HepG2 (cell line): ENCODE measurements around the gene GMEB2. TPM values are rescaled to one million over a fixed set of nuclear protein-coding genes. Genes with fewer than 3 reads are reported as not detected.

Experiments used
- ATAC-seq: fragments of 200-7000 bp; cut with Tn5 transposase; 3 replicates; pipeline ENCODE4 v1.9.1; 2020; ENCODE audit warnings: mild to moderate bottlenecking, moderate library complexity
- BruUV-seq: library from RNA; stranded (reverse); fragments of 400-500 nt; replicated peaks from 2 replicates; lab custom pipeline; 2021; lab: Mats Ljungman, UMichigan
- CTCF ChIA-PET: fragments of 300-600 bp; formaldehyde crosslinking; extraction: SDS; loops from one replicate; lab custom pipeline; 2021; ENCODE audit warnings: low total read pairs, inconsistent platforms, low intra/inter-chr PET ratio; lab: Yijun Ruan, JAX
- POLR2A ChIA-PET: fragments of 350-600 bp; sonication (Branson Sonifier 250); formaldehyde crosslinking; loops from one replicate; lab custom pipeline; 2020; ENCODE audit warnings: antibody characterized with exemption, inconsistent platforms; lab: Yijun Ruan, JAX
- DNase-seq: peaks from one replicate; pipeline ENCODE4 v3.0.0-alpha.2; 2015; ENCODE audit warnings: low spot score
- FAIRE-seq: peaks from 3 replicates; lab custom pipeline; 2011; peaks lifted over from hg19 to GRCh38; lab: Jason Lieb, UNC
- H2AFZ ChIP-seq: one replicate; pipeline ENCODE4 v1.6.1; 2011; ENCODE audit warnings: low read length, inconsistent platforms
- H3K27ac ChIP-seq: fragments of 300-600 bp; 3 replicates; pipeline ENCODE4 v1.8.0; 2011; ENCODE audit warnings: mixed run types, mild to moderate bottlenecking, mixed read lengths, low read length, inconsistent platforms; ENCODE audit not compliant: insufficient read depth; ENCODE audit errors: extremely low read length
- H3K27me3 ChIP-seq, 2 experiments: fragments of 200-600 bp in 1 of 2; 2 replicates in 1 of 2; 3 replicates in 1 of 2; pipeline versions ENCODE4 v1.6.0 to v1.8.0; 2011; ENCODE audit warnings: low read length in 2 of 2, mild to moderate bottlenecking in 2 of 2, moderate library complexity in 2 of 2, inconsistent platforms in 1 of 2; ENCODE audit not compliant: insufficient read depth in 2 of 2, control insufficient read depth in 1 of 2
- H3K36me3 ChIP-seq, 2 experiments: fragments of 200-600 bp in 1 of 2; replicated peaks in 1 of 2; 2 replicates in 1 of 2; 3 replicates in 1 of 2; pipeline versions ENCODE4 v1.5.1 to v1.8.0; 2011; ENCODE audit warnings: low read length in 2 of 2, inconsistent platforms in 1 of 2; ENCODE audit not compliant: insufficient read depth in 2 of 2, control insufficient read depth in 1 of 2
- H3K4me1 ChIP-seq: 2 replicates; pipeline ENCODE4 v1.5.1; 2012; ENCODE audit warnings: low read length, inconsistent platforms; ENCODE audit not compliant: insufficient read depth
- H3K4me2 ChIP-seq: 2 replicates; pipeline ENCODE4 v1.6.0; 2011; ENCODE audit warnings: low read depth, low read length, inconsistent platforms
- H3K4me3 ChIP-seq, 3 experiments: fragments of 200-600 bp in 1 of 3; sonication (generic), shearing (Covaris generic) in 1 of 3; replicated peaks in 1 of 3; 2 replicates each; pipeline ENCODE4 v1.5.1; 2011 to 2016; ENCODE audit warnings: low read length in 3 of 3, inconsistent platforms in 2 of 3, low read depth in 2 of 3, mild to moderate bottlenecking in 2 of 3, control low read depth in 1 of 3, mixed read lengths in 1 of 3; ENCODE audit not compliant: insufficient read depth in 1 of 3
- H3K79me2 ChIP-seq: one replicate; pipeline ENCODE4 v1.6.1; 2011; ENCODE audit warnings: low read length, inconsistent platforms; ENCODE audit not compliant: insufficient read depth
- H3K9ac ChIP-seq: 2 replicates; pipeline ENCODE4 v1.6.0; 2011; ENCODE audit warnings: mild to moderate bottlenecking, low read depth, low read length, inconsistent platforms; ENCODE audit not compliant: insufficient read depth
- H3K9me3 ChIP-seq: 2 replicates; pipeline ENCODE4 v1.5.1; 2012; ENCODE audit warnings: mild to moderate bottlenecking, low read length
- H4K20me1 ChIP-seq: 2 replicates; pipeline ENCODE4 v1.6.0; 2011; ENCODE audit warnings: inconsistent platforms, mild to moderate bottlenecking, low read length, moderate library complexity; ENCODE audit not compliant: insufficient read depth
- ATF7-NPFF ChIP-seq: sonication (generic); formaldehyde crosslinking; IDR thresholded peaks from 2 replicates; pipeline ENCODE4 v1.8.1; 2023; ENCODE audit warnings: mild to moderate bottlenecking, low read depth, missing genetic modification reagents, moderate library complexity
- CCDC6 ChIP-seq: sonication (generic); formaldehyde crosslinking; IDR thresholded peaks from 2 replicates; pipeline ENCODE4 v1.8.1; 2022; ENCODE audit warnings: mild to moderate bottlenecking, missing genetic modification reagents, moderate library complexity
- CHCHD3 ChIP-seq: sonication (generic); formaldehyde crosslinking; IDR thresholded peaks from 2 replicates; pipeline ENCODE4 v1.8.0; 2022; ENCODE audit warnings: mild to moderate bottlenecking, missing genetic modification reagents, moderate library complexity
- HIC2 ChIP-seq: sonication (generic); formaldehyde crosslinking; IDR thresholded peaks from 2 replicates; pipeline ENCODE4 v1.9.0; 2022; ENCODE audit warnings: low read depth, missing genetic modification reagents
- NFAT5 ChIP-seq: sonication (generic); formaldehyde crosslinking; IDR thresholded peaks from 2 replicates; pipeline ENCODE4 v1.4.0; 2020; ENCODE audit warnings: missing genetic modification reagents
- POLR2G ChIP-seq: fragments of 200-400 bp; formaldehyde crosslinking; IDR thresholded peaks from 2 replicates; pipeline ENCODE4 v1.6.1; 2018; ENCODE audit warnings: mild to moderate bottlenecking, low read depth, low read length, moderate library complexity
- ZNF343 ChIP-seq: sonication (generic); formaldehyde crosslinking; IDR thresholded peaks from 2 replicates; pipeline ENCODE4 v1.4.0; 2020; ENCODE audit warnings: mild to moderate bottlenecking, missing genetic modification reagents
- ZNF616 ChIP-seq: sonication (generic); formaldehyde crosslinking; IDR thresholded peaks from 2 replicates; pipeline ENCODE4 v1.5.0; 2020; ENCODE audit warnings: low read depth, mild to moderate bottlenecking, missing genetic modification reagents
- ZNF749 ChIP-seq: sonication (generic); formaldehyde crosslinking; IDR thresholded peaks from 2 replicates; pipeline ENCODE4 v1.8.0; 2022; ENCODE audit warnings: mild to moderate bottlenecking, missing genetic modification reagents, moderate library complexity, borderline replicate concordance
- WGBS: methylation state at CpG from one replicate; pipeline ENCODE4 v1.1.6; 2017; ENCODE audit warnings: low lambda C conversion rate; 5-methylcytosine and 5-hydroxymethylcytosine counted together
- in situ Hi-C: cut with HindIII; loops from 2 replicates; pipeline ENCODE4 v1.10.0; 2017; ENCODE audit warnings: low pct_unique_long_range_greater_than_20kb; ENCODE audit not compliant: extremely low pct_ligation_motif_present
- intact Hi-C: fragments of 100-400 bp; cut with micrococcal nuclease; formaldehyde crosslinking; loops from one replicate; pipeline ENCODE4 v1.10.0; 2022; ENCODE audit not compliant: unreplicated experiment
- polyA plus RNA-seq, 8 experiments: library from polyadenylated mRNA; depleted of rRNA in 3 of 8; stranded (reverse) in 7 of 8; unstranded in 1 of 8; fragments of >200 nt; fragmentation: Illumina TruSeq in 4 of 8; extraction: Trizol in 4 of 8; gene quantifications; 2 replicates each; pipeline versions ENCODE4 v1.2.1 to v1.2.3, GENCODE V29; 2011 to 2016; ENCODE audit warnings: low read depth in 4 of 8, missing spikeins in 1 of 8, mixed read lengths in 1 of 8; ENCODE audit not compliant: insufficient read depth in 1 of 8
- total RNA-seq, 5 experiments: library from RNA; depleted of rRNA; stranded (reverse); fragments of >200 nt; fragmentation: Illumina TruSeq; extraction: Trizol; gene quantifications; 2 replicates each; pipeline ENCODE4 v1.2.3, GENCODE V29; 2016; ENCODE audit warnings: low read depth in 1 of 5
- TF ChIP-seq, protein P1 (sequence below): sonication (generic); formaldehyde crosslinking; IDR thresholded peaks from 2 replicates; pipeline ENCODE4 v1.4.0; 2020; ENCODE audit warnings: mild to moderate bottlenecking, missing genetic modification reagents
- TF ChIP-seq, protein P2 (sequence below): sonication (generic); formaldehyde crosslinking; IDR thresholded peaks from 2 replicates; pipeline ENCODE4 v1.4.0; 2020; ENCODE audit warnings: missing genetic modification reagents

Gene GMEB2
- total and polyA plus RNA-seq, 2 of the 13 experiments (the other 11 are each of a cell fraction or from before 2014, with no cell fraction given), result 10.6 to 12.4 TPM

- TF ChIP-seq ZNF616 (0 out of 2 replicates have a peak, but pooled peaks have one; percentile 33), HIC2 (CRISPR knock-in tag) (0 out of 2 replicates have a peak, but pooled peaks have one; percentile 36), CHCHD3 (CRISPR knock-in tag) (peak; percentile 63; the same call in 1 of the 2 replicates), ZNF343 (no peak), ATF7-NPFF (CRISPR knock-in tag) (0 out of 2 replicates have a peak, but pooled peaks have one; percentile 39)
- TF ChIP-seq, protein P1, sequence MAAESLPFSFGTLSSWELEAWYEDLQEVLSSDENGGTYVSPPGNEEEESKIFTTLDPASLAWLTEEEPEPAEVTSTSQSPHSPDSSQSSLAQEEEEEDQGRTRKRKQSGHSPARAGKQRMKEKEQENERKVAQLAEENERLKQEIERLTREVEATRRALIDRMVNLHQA (CRISPR knock-in tag), result no peak
- TF ChIP-seq, all 625 proteins: peak for 10
Observed at GRCh38 chr20:63554361-63555278, 72.3 kb downstream of the GMEB2 start (continued).

DNA sequence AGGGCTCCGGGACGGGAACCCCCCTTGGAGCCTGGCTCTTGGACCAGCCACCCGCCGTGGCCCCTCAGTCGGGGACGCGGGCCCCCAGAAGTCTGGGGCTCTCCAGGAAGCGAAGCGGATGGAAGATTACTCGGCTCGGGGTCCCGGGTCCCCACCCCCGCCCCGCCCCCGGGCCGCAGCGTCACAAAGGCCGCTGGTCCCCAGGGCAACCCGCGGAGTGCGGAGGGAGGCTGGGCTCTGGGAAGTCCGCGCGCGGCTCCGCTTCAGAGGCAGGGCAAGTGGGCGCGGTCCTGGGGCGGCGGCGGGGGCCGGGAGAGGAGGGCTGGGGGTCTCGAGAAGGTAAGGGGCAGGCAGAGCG, 73.0 kb downstream of the GMEB2 start, which contains the start of gene FNDC11:
TSS of gene FNDC11 (plus strand) at position 227 of the 358 bp plus-strand sequence. CDS start 1,505 bp downstream, outside the sequence.
- BruUV-seq, result no TSS peak
- Histone ChIP-seq H3K36me3 (no peaks in the 10 kb centered on the region), H3K4me1 (peaks cover 33% of the 10 kb centered on the region), H3K27ac (no peak within 1 kb of the TSS), H3K4me3 (peak within 1 kb of the TSS in 2 of 3 experiments; percentile 32 to 65; a peak in 3 of 6 replicates), H3K27me3 (peaks cover 12 to 32% of the 10 kb centered on the region in 2 experiments; a peak in 4 of 5 replicates), H3K9ac (no peak within 1 kb of the TSS), H4K20me1 (no peaks in the 10 kb centered on the region), H3K9me3 (no peaks in the 10 kb centered on the region), H3K4me2 (peak within 1 kb of the TSS; percentile 38), H3K79me2 (no peaks in the 10 kb centered on the region), H2AFZ (no peak within 1 kb of the TSS)
- FAIRE-seq (no peak), DNase-seq (no peak), ATAC-seq (no peak)
- in situ Hi-C loops, result no loop called here
- 43% methylated on average over 32 of the region's 34 CpGs for WGBS
- ChIA-PET POLR2A (interaction anchor here (1.2 to 1.9 kb wide), 3 partner anchors 11 to 20 kb away, joined by 3 to 5 read pairs (median 5); partner anchors contain the start of gene HELZ2), CTCF (no interaction called here)
- intact Hi-C loops, result no loop called here
- TF ChIP-seq CCDC6 (CRISPR knock-in tag) (no peak), POLR2G (no peak), NFAT5 (CRISPR knock-in tag) (no peak), ZNF749 (no peak)
- TF ChIP-seq, protein P2, sequence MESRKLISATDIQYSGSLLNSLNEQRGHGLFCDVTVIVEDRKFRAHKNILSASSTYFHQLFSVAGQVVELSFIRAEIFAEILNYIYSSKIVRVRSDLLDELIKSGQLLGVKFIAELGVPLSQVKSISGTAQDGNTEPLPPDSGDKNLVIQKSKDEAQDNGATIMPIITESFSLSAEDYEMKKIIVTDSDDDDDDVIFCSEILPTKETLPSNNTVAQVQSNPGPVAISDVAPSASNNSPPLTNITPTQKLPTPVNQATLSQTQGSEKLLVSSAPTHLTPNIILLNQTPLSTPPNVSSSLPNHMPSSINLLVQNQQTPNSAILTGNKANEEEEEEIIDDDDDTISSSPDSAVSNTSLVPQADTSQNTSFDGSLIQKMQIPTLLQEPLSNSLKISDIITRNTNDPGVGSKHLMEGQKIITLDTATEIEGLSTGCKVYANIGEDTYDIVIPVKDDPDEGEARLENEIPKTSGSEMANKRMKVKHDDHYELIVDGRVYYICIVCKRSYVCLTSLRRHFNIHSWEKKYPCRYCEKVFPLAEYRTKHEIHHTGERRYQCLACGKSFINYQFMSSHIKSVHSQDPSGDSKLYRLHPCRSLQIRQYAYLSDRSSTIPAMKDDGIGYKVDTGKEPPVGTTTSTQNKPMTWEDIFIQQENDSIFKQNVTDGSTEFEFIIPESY (CRISPR knock-in tag), result 0 out of 2 replicates have a peak, but pooled peaks have one; percentile 24
